Naive thymus-derived CD4-positive, alpha-beta T cell (primary cell): ENCODE measurements around the gene C1orf226. TPM values are rescaled to one million over a fixed set of nuclear protein-coding genes. Genes with fewer than 3 reads are reported as not detected.
"Not testable (repeated sequence)": the region's sequence is repeated elsewhere in the genome, so short reads cannot be mapped to it uniquely, and the experiment has no call there.

Experiments
- ATAC-seq: fragments of 150-1000 bp; cut with Tn5 transposase; 2 replicates; pipeline ENCODE4 v1.10.0; 2021; ENCODE audit warnings: mild to moderate bottlenecking, moderate library complexity
- CTCF ChIA-PET: fragments of 350-600 bp; sonication (Branson Sonifier 250); formaldehyde crosslinking; loops from one replicate; lab custom pipeline; 2021; ENCODE audit warnings: antibody characterized with exemption; lab: Charles Lee
- POLR2A ChIA-PET: fragments of 350-600 bp; sonication (Branson Sonifier 250); formaldehyde crosslinking; loops from one replicate; lab custom pipeline; 2021; ENCODE audit warnings: antibody characterized with exemption, inconsistent platforms; lab: Charles Lee
- DNase-seq, 9 donors: peaks; one replicate each; pipeline versions ENCODE4 v3.0.0 to v3.0.0-alpha.2; 2020 to 2022; ENCODE audit warnings: mixed read lengths in 1 of 9
- H3K27ac ChIP-seq: one replicate; pipeline ENCODE4 v1.7.0; 2013; ENCODE audit warnings: mild to moderate bottlenecking, low read depth, low read length, moderate library complexity
- H3K27me3 ChIP-seq, 2 donors: one replicate each; pipeline ENCODE4 v1.7.0; 2013; ENCODE audit warnings: low read length in 2 of 2, mild to moderate bottlenecking in 2 of 2, moderate library complexity in 2 of 2; ENCODE audit not compliant: control insufficient read depth in 2 of 2, insufficient read depth in 2 of 2
- H3K36me3 ChIP-seq, 3 experiments: 1 replicate in 2 of 3; 2 replicates in 1 of 3; pipeline ENCODE4 v1.7.0; 2013; ENCODE audit warnings: low read length in 3 of 3, mild to moderate bottlenecking in 3 of 3, moderate library complexity in 1 of 3; ENCODE audit not compliant: insufficient read depth in 3 of 3, control insufficient read depth in 2 of 3
- H3K4me1 ChIP-seq, 2 donors: one replicate each; pipeline ENCODE4 v1.7.0; 2013; ENCODE audit warnings: low read length in 2 of 2, mild to moderate bottlenecking in 2 of 2, moderate library complexity in 1 of 2; ENCODE audit not compliant: control insufficient read depth in 2 of 2, insufficient read depth in 2 of 2
- H3K4me3 ChIP-seq: 2 replicates; pipeline ENCODE4 v1.7.0; 2013; ENCODE audit warnings: mild to moderate bottlenecking, low read length
- H3K9me3 ChIP-seq, 3 experiments: 1 replicate in 2 of 3; 2 replicates in 1 of 3; pipeline ENCODE4 v1.7.0; 2013; ENCODE audit warnings: low read length in 3 of 3; ENCODE audit not compliant: control insufficient read depth in 2 of 3
- H3K27ac Mint-ChIP-seq, 9 donors: one replicate each; pipeline ENCODE4 v1.8.0; 2020 to 2022; ENCODE audit warnings: mixed read lengths in 9 of 9, mild to moderate bottlenecking in 8 of 9, moderate library complexity in 5 of 9, inconsistent platforms in 2 of 9
- H3K27me3 Mint-ChIP-seq, 5 donors: one replicate each; pipeline ENCODE4 v1.8.0; 2021 to 2022; ENCODE audit warnings: mixed read lengths in 5 of 5, mild to moderate bottlenecking in 1 of 5
- H3K36me3 Mint-ChIP-seq, 5 donors: one replicate each; pipeline ENCODE4 v1.8.0; 2020 to 2022; ENCODE audit warnings: mixed read lengths in 5 of 5, mild to moderate bottlenecking in 3 of 5, inconsistent platforms in 1 of 5
- H3K4me1 Mint-ChIP-seq, 7 donors: one replicate each; pipeline ENCODE4 v1.8.0; 2020 to 2022; ENCODE audit warnings: mixed read lengths in 7 of 7, mild to moderate bottlenecking in 3 of 7, inconsistent platforms in 1 of 7
- H3K4me3 Mint-ChIP-seq, 10 donors: one replicate each; pipeline ENCODE4 v1.8.0; 2020 to 2022; ENCODE audit warnings: mild to moderate bottlenecking in 10 of 10, mixed read lengths in 10 of 10, moderate library complexity in 6 of 10, inconsistent platforms in 2 of 10
- H3K9me3 Mint-ChIP-seq, 11 donors: one replicate each; pipeline ENCODE4 v1.8.0; 2020 to 2022; ENCODE audit warnings: mixed read lengths in 11 of 11, mild to moderate bottlenecking in 4 of 11, inconsistent platforms in 1 of 11, moderate library complexity in 1 of 11
- intact Hi-C, 2 donors: fragments of 100-400 bp; cut with micrococcal nuclease; formaldehyde crosslinking; loops; one replicate each; pipeline ENCODE4 v1.15.1; 2023
- polyA plus RNA-seq, 2 donors: library from polyadenylated mRNA; unstranded; fragments of 300-500 nt; fragmentation: Illumina TruSeq; gene quantifications; one replicate each; pipeline ENCODE4 v1.2.3, GENCODE V29; 2021
- total RNA-seq, 6 experiments: library from RNA in 5 of 6; stranded (reverse) in 5 of 6; gene quantifications; 1 replicate in 5 of 6; 2 replicates in 1 of 6; pipeline ENCODE4 v1.2.3 and lab custom pipeline; 2021 to 2026

Gene C1orf226
- total and polyA plus RNA-seq, 7 experiments from 2014 or later: 0.24 TPM; not detected in 6

GRCh38 chr1:162416909-162417308, 35.4 kb downstream of the C1orf226 start:
- H3K27me3 Mint-ChIP-seq: peaks cover 12 to 50% (median 30%) of the 10 kb centered on the region in 5 donors

GRCh38 chr1:162417650-162418049, 36.1 kb downstream of the C1orf226 start:
- no peak overlapping the region for H3K27ac ChIP-seq
- H3K4me3 Mint-ChIP-seq: no peak overlapping the region
- no peaks in the 10 kb centered on the region for H3K4me1 ChIP-seq
- H3K36me3 ChIP-seq: no peaks in the 10 kb centered on the region
- peaks cover 0 to 4% (median 0%) of the 10 kb centered on the region in 5 donors for H3K36me3 Mint-ChIP-seq
- H3K9me3 ChIP-seq: no peaks in the 10 kb centered on the region
- ATAC-seq (no peak), DNase-seq (no peak)
- peaks cover 12 to 55% (median 27%) of the 10 kb centered on the region in 5 donors for H3K27me3 Mint-ChIP-seq
- H3K9me3 Mint-ChIP-seq: peaks cover 0 to 3% (median 0%) of the 10 kb centered on the region in 11 donors
- H3K27me3 ChIP-seq: no peaks in the 10 kb centered on the region
- ChIA-PET CTCF (no interaction called here), POLR2A (no interaction called here)
- H3K27ac Mint-ChIP-seq: no peak overlapping the region
- peaks cover 0 to 5% (median 0%) of the 10 kb centered on the region in 7 donors for H3K4me1 Mint-ChIP-seq
- intact Hi-C loops: no loop called here
- H3K4me3 ChIP-seq: no peak overlapping the region

More at GRCh38 chr1:162416909-162417308, 35.4 kb downstream of the C1orf226 start:
- Histone ChIP-seq H3K4me3 (no peak overlapping the region), H3K27me3 (no peaks in the 10 kb centered on the region), H3K36me3 (no peaks in the 10 kb centered on the region), H3K27ac (no peak overlapping the region), H3K4me1 (no peaks in the 10 kb centered on the region), H3K9me3 (no peaks in the 10 kb centered on the region)
- CTCF ChIA-PET: no interaction called here
- H3K27ac Mint-ChIP-seq: no peak overlapping the region
- H3K9me3 Mint-ChIP-seq: peaks cover 0 to 1% (median 0%) of the 10 kb centered on the region in 11 donors
- H3K4me1 Mint-ChIP-seq: peaks cover 0 to 3% (median 0%) of the 10 kb centered on the region in 7 donors
- peaks cover 0 to 4% (median 0%) of the 10 kb centered on the region in 5 donors for H3K36me3 Mint-ChIP-seq
- POLR2A ChIA-PET: no interaction called here
- intact Hi-C loops: no loop called here
- ATAC-seq (no peak), DNase-seq (no peak)
- no peak overlapping the region for H3K4me3 Mint-ChIP-seq

GRCh38 chr1:162418584-162418983, 37.1 kb downstream of the C1orf226 start:
- H3K4me3 Mint-ChIP-seq, H3K9me3 Mint-ChIP-seq, POLR2A ChIA-PET: not testable (repeated sequence)

GRCh38 chr1:162419450-162419931, 38.0 kb downstream of the C1orf226 start:
- H3K27me3 Mint-ChIP-seq: peaks cover 15 to 53% (median 32%) of the 10 kb centered on the region in 5 donors
- DNase-seq, H3K4me1 Mint-ChIP-seq, ATAC-seq, H3K4me3 ChIP-seq, H3K36me3 ChIP-seq, intact Hi-C loops, H3K36me3 Mint-ChIP-seq, H3K9me3 Mint-ChIP-seq, H3K27me3 ChIP-seq, H3K27ac ChIP-seq, H3K4me1 ChIP-seq, H3K4me3 Mint-ChIP-seq, H3K9me3 ChIP-seq, CTCF ChIA-PET, H3K27ac Mint-ChIP-seq, POLR2A ChIA-PET: not testable (repeated sequence)

More at GRCh38 chr1:162418584-162418983, 37.1 kb downstream of the C1orf226 start:
- H3K36me3 ChIP-seq, H3K4me3 ChIP-seq, H3K4me1 Mint-ChIP-seq, H3K27ac ChIP-seq, DNase-seq, H3K36me3 Mint-ChIP-seq, H3K4me1 ChIP-seq, intact Hi-C loops, CTCF ChIA-PET, ATAC-seq, H3K27me3 ChIP-seq, H3K27ac Mint-ChIP-seq, H3K9me3 ChIP-seq: not testable (repeated sequence)
- H3K27me3 Mint-ChIP-seq: peaks cover 15 to 53% (median 28%) of the 10 kb centered on the region in 5 donors

- Mint-ChIP-seq H3K4me3 (no peak overlapping the region), H3K4me1 (peaks cover 0 to 5% (median 0%) of the 10 kb centered on the region in 7 donors), H3K36me3 (peaks cover 0 to 4% (median 0%) of the 10 kb centered on the region in 5 donors), H3K9me3 (peaks cover 0 to 4% (median 0%) of the 10 kb centered on the region in 11 donors), H3K27me3 (peaks cover 14 to 53% (median 33%) of the 10 kb centered on the region in 5 donors), H3K27ac (no peak overlapping the region)
- Histone ChIP-seq H3K4me1 (no peaks in the 10 kb centered on the region), H3K27ac (no peak overlapping the region), H3K27me3 (no peaks in the 10 kb centered on the region), H3K9me3 (no peaks in the 10 kb centered on the region), H3K36me3 (no peaks in the 10 kb centered on the region), H3K4me3 (no peak overlapping the region)
- CTCF ChIA-PET: no interaction called here
- intact Hi-C loops: no loop called here
- no peak for DNase-seq
- POLR2A ChIA-PET: no interaction called here
- ATAC-seq: no peak
Measured at GRCh38 chr1:162420120-162420519, 38.6 kb downstream of the C1orf226 start.

- H3K27me3 ChIP-seq: no peaks in the 10 kb centered on the region
- Mint-ChIP-seq H3K4me3 (no peak overlapping the region), H3K36me3 (peaks cover 0 to 4% (median 0%) of the 10 kb centered on the region in 5 donors), H3K27ac (no peak overlapping the region), H3K4me1 (peaks cover 0 to 8% (median 0%) of the 10 kb centered on the region in 7 donors), H3K27me3 (peaks cover 2 to 41% (median 30%) of the 10 kb centered on the region in 5 donors), H3K9me3 (peaks cover 0 to 4% (median 0%) of the 10 kb centered on the region in 11 donors)
- intact Hi-C loops: no loop called here
- ChIA-PET CTCF (interaction anchor here (0.6 kb wide), 1 partner anchor 1130 kb away, joined by 3 read pairs; no protein-coding TSS in a partner anchor), POLR2A (interaction anchor here (0.6 kb wide), 1 partner anchor 756 kb away, joined by 3 read pairs; no protein-coding TSS in a partner anchor)
- H3K27ac ChIP-seq: no peak overlapping the region
- DNase-seq: no peak
- no peaks in the 10 kb centered on the region for H3K9me3 ChIP-seq
- H3K4me3 ChIP-seq: no peak overlapping the region
- no peaks in the 10 kb centered on the region for H3K4me1 ChIP-seq
- no peak for ATAC-seq
- H3K36me3 ChIP-seq: no peaks in the 10 kb centered on the region
Measured at GRCh38 chr1:162421258-162422164, 40.0 kb downstream of the C1orf226 start.
